Astrocyte (in vitro differentiated cells and primary cell): ENCODE results near the gene CARD19. TPM values are rescaled to one million over a fixed set of nuclear protein-coding genes. Genes with fewer than 3 reads are reported as not detected.

Experiments used
- DNase-seq: peaks from one replicate; pipeline ENCODE4 v3.0.0-alpha.2; 2010; ENCODE audit warnings: low read depth
- FAIRE-seq: peaks from 2 replicates; lab custom pipeline; 2011; peaks lifted over from hg19 to GRCh38; lab: Jason Lieb, UNC
- H2AFZ ChIP-seq: 2 replicates; pipeline ENCODE4 v1.6.0; 2012; ENCODE audit warnings: low read depth, low read length, inconsistent platforms
- H3K27ac ChIP-seq: 2 replicates; pipeline ENCODE4 v1.5.1; 2011; ENCODE audit warnings: low read depth, low read length, inconsistent platforms
- H3K27me3 ChIP-seq: 2 replicates; pipeline ENCODE4 v1.6.0; 2011; ENCODE audit warnings: low read length, inconsistent platforms; ENCODE audit not compliant: insufficient read depth
- H3K36me3 ChIP-seq: 2 replicates; pipeline ENCODE4 v1.5.1; 2011; ENCODE audit warnings: low read length, inconsistent platforms; ENCODE audit not compliant: insufficient read depth
- H3K4me1 ChIP-seq: 2 replicates; pipeline ENCODE4 v1.5.1; 2011; ENCODE audit warnings: low read length, inconsistent platforms; ENCODE audit not compliant: insufficient read depth
- H3K4me2 ChIP-seq: 2 replicates; pipeline ENCODE4 v1.6.0; 2012; ENCODE audit warnings: low read length, inconsistent platforms
- H3K4me3 ChIP-seq: 2 replicates; pipeline ENCODE4 v1.5.1; 2011; ENCODE audit warnings: low read depth, mild to moderate bottlenecking, low read length, inconsistent platforms; ENCODE audit not compliant: insufficient read depth
- H3K79me2 ChIP-seq: 2 replicates; pipeline ENCODE4 v1.6.0; 2012; ENCODE audit warnings: mild to moderate bottlenecking, low read length, inconsistent platforms; ENCODE audit not compliant: insufficient read depth
- H3K9ac ChIP-seq: 2 replicates; pipeline ENCODE4 v1.6.0; 2012; ENCODE audit warnings: mild to moderate bottlenecking, low read length, inconsistent platforms
- H3K9me3 ChIP-seq: 2 replicates; pipeline ENCODE4 v1.5.1; 2012; ENCODE audit warnings: low read depth, mild to moderate bottlenecking, low read length, inconsistent platforms; ENCODE audit not compliant: insufficient read depth
- H4K20me1 ChIP-seq: 2 replicates; pipeline ENCODE4 v1.6.0; 2012; ENCODE audit warnings: low read length, inconsistent platforms; ENCODE audit not compliant: insufficient read depth
- H3K27ac Mint-ChIP-seq: one replicate; pipeline ENCODE4 v1.8.0; 2021; ENCODE audit warnings: mild to moderate bottlenecking, mixed read lengths; ENCODE audit not compliant: unreplicated experiment
- H3K27me3 Mint-ChIP-seq: one replicate; pipeline ENCODE4 v1.8.0; 2021; ENCODE audit warnings: low read depth, mixed read lengths; ENCODE audit not compliant: unreplicated experiment
- H3K36me3 Mint-ChIP-seq: one replicate; pipeline ENCODE4 v1.8.0; 2021; ENCODE audit warnings: low read depth, mixed read lengths; ENCODE audit not compliant: unreplicated experiment
- H3K4me1 Mint-ChIP-seq: one replicate; pipeline ENCODE4 v1.8.0; 2021; ENCODE audit warnings: low read depth, mixed read lengths; ENCODE audit not compliant: unreplicated experiment
- H3K4me3 Mint-ChIP-seq: one replicate; pipeline ENCODE4 v1.8.0; 2021; ENCODE audit warnings: mild to moderate bottlenecking, moderate library complexity, mixed read lengths; ENCODE audit not compliant: unreplicated experiment
- H3K9me3 Mint-ChIP-seq: one replicate; pipeline ENCODE4 v1.8.0; 2021; ENCODE audit warnings: mild to moderate bottlenecking, mixed read lengths; ENCODE audit not compliant: unreplicated experiment
- CTCF ChIP-seq: IDR thresholded peaks from 2 replicates; pipeline ENCODE4 v1.5.1; 2011; ENCODE audit warnings: low read depth, mild to moderate bottlenecking, inconsistent platforms, low read length, moderate library complexity; ENCODE audit not compliant: insufficient read depth
- EZH2 ChIP-seq: IDR thresholded peaks from 2 replicates; pipeline ENCODE4 v1.6.1; 2012; ENCODE audit warnings: mild to moderate bottlenecking, low read length, inconsistent platforms; ENCODE audit not compliant: insufficient read depth
- total RNA-seq: library from RNA; stranded (reverse); gene quantifications from 2 replicates; pipeline ENCODE4 v1.2.1, GENCODE V29; 2021

The CARD19 gene
- total RNA-seq, 1 donor from 2014 or later: 36.3 TPM

DNA sequence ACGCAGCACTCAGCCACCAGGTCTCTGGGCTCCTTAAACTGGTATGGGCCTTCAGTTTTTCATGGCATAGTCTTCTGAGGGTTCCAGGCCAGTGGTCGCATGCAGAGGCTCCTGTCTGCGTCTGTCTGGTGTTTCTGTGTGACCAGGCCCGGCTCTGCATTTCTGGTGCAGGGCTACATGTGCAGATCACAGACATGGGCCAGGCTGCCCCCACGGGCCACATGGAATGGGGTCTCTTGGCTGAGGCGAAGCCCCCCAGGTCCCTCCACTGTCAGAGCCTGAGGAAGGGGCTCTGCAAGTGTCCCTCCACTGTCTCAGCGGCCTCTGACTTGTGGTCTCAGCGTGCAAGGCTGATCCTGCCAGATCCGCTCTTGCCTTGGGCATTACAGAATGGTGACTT lies 15.6 kb upstream of the CARD19 start:
- Histone ChIP-seq H2AFZ (no peak overlapping the region), H3K4me1 (peaks cover 5% of the 10 kb centered on the region), H4K20me1 (no peaks in the 10 kb centered on the region), H3K27ac (no peak overlapping the region), H3K79me2 (no peaks in the 10 kb centered on the region), H3K36me3 (no peaks in the 10 kb centered on the region), H3K4me3 (no peak overlapping the region), H3K27me3 (no peaks in the 10 kb centered on the region), H3K9me3 (no peaks in the 10 kb centered on the region), H3K4me2 (no peak overlapping the region), H3K9ac (no peak overlapping the region)
- H3K27ac Mint-ChIP-seq: no peak overlapping the region
- H3K4me3 Mint-ChIP-seq: no peak overlapping the region
- TF ChIP-seq CTCF: no peak
- TF ChIP-seq EZH2: no peak
- no peaks in the 10 kb centered on the region for H3K4me1 Mint-ChIP-seq
- no peak for FAIRE-seq
- no peaks in the 10 kb centered on the region for H3K9me3 Mint-ChIP-seq
- H3K27me3 Mint-ChIP-seq: peaks cover 7% of the 10 kb centered on the region
- DNase-seq: no peak
- no peaks in the 10 kb centered on the region for H3K36me3 Mint-ChIP-seq

DNA sequence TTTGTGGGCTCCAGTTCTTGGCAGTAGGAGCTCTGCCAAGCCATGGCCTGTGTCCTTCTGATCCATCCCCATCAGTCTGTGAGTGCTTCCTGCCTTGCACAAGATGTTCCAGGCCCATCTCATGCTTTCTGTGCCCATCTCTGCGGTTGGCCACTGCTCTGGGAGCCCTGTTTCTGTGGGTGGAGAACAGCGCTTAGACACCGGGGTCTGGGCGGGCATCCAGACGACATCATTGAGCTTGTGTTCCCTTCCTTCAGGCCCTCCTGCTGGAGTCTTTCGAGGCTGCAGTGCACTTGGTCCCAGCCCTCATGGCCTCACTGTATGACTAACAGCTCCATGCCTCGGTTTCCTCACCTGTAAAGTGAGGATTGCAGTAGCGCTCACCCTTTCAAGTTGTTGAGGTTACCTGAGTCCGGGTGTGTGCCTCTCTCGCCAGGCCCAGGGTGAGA lies 14.9 kb upstream of the CARD19 start:
- TF ChIP-seq EZH2: no peak
- TF ChIP-seq CTCF: no peak
- Mint-ChIP-seq H3K27me3 (peaks cover 7% of the 10 kb centered on the region), H3K4me1 (no peaks in the 10 kb centered on the region), H3K36me3 (no peaks in the 10 kb centered on the region), H3K9me3 (no peaks in the 10 kb centered on the region), H3K27ac (no peak overlapping the region), H3K4me3 (no peak overlapping the region)
- no peaks in the 10 kb centered on the region for H3K79me2 ChIP-seq
- no peaks in the 10 kb centered on the region for H3K9me3 ChIP-seq
- no peak overlapping the region for H2AFZ ChIP-seq
- no peak overlapping the region for H3K4me2 ChIP-seq
- H4K20me1 ChIP-seq: no peaks in the 10 kb centered on the region
- peak; percentile 17 for DNase-seq
- H3K9ac ChIP-seq: no peak overlapping the region
- H3K36me3 ChIP-seq: no peaks in the 10 kb centered on the region
- H3K27ac ChIP-seq: no peak overlapping the region
- no peak for FAIRE-seq
- no peak overlapping the region for H3K4me3 ChIP-seq
- H3K4me1 ChIP-seq: peaks cover 5% of the 10 kb centered on the region
- H3K27me3 ChIP-seq: no peaks in the 10 kb centered on the region

GRCh38 chr9:93081931-93082330 lies 14.1 kb upstream of the CARD19 start:
- no peaks in the 10 kb centered on the region for H3K27me3 ChIP-seq
- H3K27ac ChIP-seq: peak overlapping the region; percentile 47
- Mint-ChIP-seq H3K4me1 (no peaks in the 10 kb centered on the region), H3K27ac (no peak overlapping the region), H3K9me3 (peaks cover 4% of the 10 kb centered on the region), H3K27me3 (peaks cover 5% of the 10 kb centered on the region), H3K4me3 (no peak overlapping the region), H3K36me3 (no peaks in the 10 kb centered on the region)
- H3K79me2 ChIP-seq: no peaks in the 10 kb centered on the region
- FAIRE-seq (no peak), DNase-seq (peak; percentile 93)
- H2AFZ ChIP-seq: no peak overlapping the region
- TF ChIP-seq EZH2 (no peak), CTCF (no peak)
- no peaks in the 10 kb centered on the region for H3K9me3 ChIP-seq
- no peak overlapping the region for H3K4me2 ChIP-seq
- H3K9ac ChIP-seq: no peak overlapping the region
- peaks cover 5% of the 10 kb centered on the region for H3K4me1 ChIP-seq
- no peaks in the 10 kb centered on the region for H4K20me1 ChIP-seq
- H3K36me3 ChIP-seq: no peaks in the 10 kb centered on the region
- no peak overlapping the region for H3K4me3 ChIP-seq
